OCI-LY7 (cell line): ENCODE data around the gene AATK. TPM values are rescaled to one million over a fixed set of nuclear protein-coding genes. Genes with fewer than 3 reads are reported as not detected.

Experiments
- BruUV-seq: library from RNA; stranded (reverse); fragments of 400-500 nt; replicated peaks from 2 replicates; lab custom pipeline; 2021; lab: Mats Ljungman, UMichigan
- CTCF ChIA-PET: fragments of 300-600 bp; sonication (Branson Sonifier 250); formaldehyde crosslinking; loops from one replicate; lab custom pipeline; 2022; ENCODE audit warnings: antibody characterized with exemption; ENCODE audit not compliant: unreplicated experiment; lab: Charles Lee
- POLR2A ChIA-PET: fragments of 300-600 bp; sonication (Branson Sonifier 250); formaldehyde crosslinking; loops from one replicate; lab custom pipeline; 2022; ENCODE audit warnings: antibody characterized with exemption; lab: Charles Lee
- DNase-seq: peaks from one replicate; pipeline ENCODE4 v3.0.0-alpha.2; 2015; ENCODE audit warnings: low spot score
- H2AFZ ChIP-seq: fragments of 200-600 bp; sonication (generic), shearing (Covaris generic); 2 replicates; pipeline ENCODE4 v1.6.1; 2014; ENCODE audit warnings: mild to moderate bottlenecking, antibody characterized with exemption, low read length, moderate library complexity
- H3K27ac ChIP-seq: fragments of 200-600 bp; sonication (generic); 2 replicates; pipeline ENCODE4 v1.5.1; 2014; ENCODE audit warnings: mixed run types, low read depth, mild to moderate bottlenecking, moderate library complexity, low read length, inconsistent platforms; ENCODE audit not compliant: poor library complexity, severe bottlenecking
- H3K36me3 ChIP-seq: fragments of 200-600 bp; sonication (generic); 2 replicates; pipeline ENCODE4 v1.6.1; 2014; ENCODE audit warnings: mild to moderate bottlenecking, antibody characterized with exemption, low read length, moderate library complexity, mixed read lengths; ENCODE audit not compliant: insufficient read depth
- H3K4me1 ChIP-seq: fragments of 200-600 bp; sonication (generic); 2 replicates; pipeline ENCODE4 v1.5.1; 2014; ENCODE audit warnings: mild to moderate bottlenecking, low read length; ENCODE audit not compliant: insufficient read depth, poor library complexity, severe bottlenecking
- H3K4me2 ChIP-seq: fragments of 200-600 bp; sonication (generic); 2 replicates; pipeline ENCODE4 v1.6.1; 2014; ENCODE audit warnings: mild to moderate bottlenecking, low read length
- H3K4me3 ChIP-seq: fragments of 200-600 bp; sonication (generic); 2 replicates; pipeline ENCODE4 v1.5.1; 2014; ENCODE audit warnings: mild to moderate bottlenecking, low read depth, low read length; ENCODE audit not compliant: poor library complexity, severe bottlenecking
- H3K79me2 ChIP-seq: fragments of 200-600 bp; sonication (generic); 2 replicates; pipeline ENCODE4 v1.6.1; 2016; ENCODE audit warnings: low read depth, mild to moderate bottlenecking, low read length, moderate library complexity, mixed read lengths; ENCODE audit not compliant: insufficient read depth
- H3K9me2 ChIP-seq: fragments of 200-600 bp; sonication (generic); 2 replicates; pipeline ENCODE4 v1.6.1; 2016; ENCODE audit warnings: mild to moderate bottlenecking, low read length, mixed read lengths; ENCODE audit not compliant: insufficient read depth
- H3K9me3 ChIP-seq: fragments of 200-600 bp; sonication (generic); 2 replicates; pipeline ENCODE4 v1.6.1; 2014; ENCODE audit warnings: mild to moderate bottlenecking, mixed run types, low read length, mixed read lengths
- H4K20me1 ChIP-seq: fragments of 200-600 bp; sonication (generic); 2 replicates; pipeline ENCODE4 v1.6.1; 2014; ENCODE audit warnings: mild to moderate bottlenecking, antibody characterized with exemption, low read length, moderate library complexity, mixed read lengths; ENCODE audit not compliant: insufficient read depth
- EZH2phosphoT487 ChIP-seq: fragments of 200-600 bp; sonication (generic); IDR thresholded peaks from 2 replicates; pipeline ENCODE4 v1.6.1; 2018; ENCODE audit warnings: low read depth, borderline replicate concordance, mild to moderate bottlenecking, mixed run types, antibody characterized with exemption, low read length, moderate library complexity, mixed read lengths
- intact Hi-C: fragments of 100-400 bp; cut with micrococcal nuclease; formaldehyde crosslinking; loops from one replicate; pipeline ENCODE4 v1.10.0; 2022; ENCODE audit not compliant: unreplicated experiment
- total RNA-seq, 2 experiments: library from RNA; depleted of rRNA in 1 of 2; stranded (reverse); fragments of >200 nt in 1 of 2; shearing (Covaris generic) in 1 of 2; gene quantifications; 2 replicates each; pipeline ENCODE4 v1.2.3, GENCODE V29; 2014 to 2022
- TF ChIP-seq, protein P1 (sequence below): fragments of 200-600 bp; sonication (generic); conservative IDR thresholded peaks from 2 replicates; pipeline ENCODE4 v1.5.1; 2014; ENCODE audit warnings: mild to moderate bottlenecking, antibody characterized with exemption, low read length, moderate library complexity, mixed read lengths

The AATK gene
- total RNA-seq, 2 experiments from 2014 or later = 0.03 TPM; not detected in 1

DNA sequence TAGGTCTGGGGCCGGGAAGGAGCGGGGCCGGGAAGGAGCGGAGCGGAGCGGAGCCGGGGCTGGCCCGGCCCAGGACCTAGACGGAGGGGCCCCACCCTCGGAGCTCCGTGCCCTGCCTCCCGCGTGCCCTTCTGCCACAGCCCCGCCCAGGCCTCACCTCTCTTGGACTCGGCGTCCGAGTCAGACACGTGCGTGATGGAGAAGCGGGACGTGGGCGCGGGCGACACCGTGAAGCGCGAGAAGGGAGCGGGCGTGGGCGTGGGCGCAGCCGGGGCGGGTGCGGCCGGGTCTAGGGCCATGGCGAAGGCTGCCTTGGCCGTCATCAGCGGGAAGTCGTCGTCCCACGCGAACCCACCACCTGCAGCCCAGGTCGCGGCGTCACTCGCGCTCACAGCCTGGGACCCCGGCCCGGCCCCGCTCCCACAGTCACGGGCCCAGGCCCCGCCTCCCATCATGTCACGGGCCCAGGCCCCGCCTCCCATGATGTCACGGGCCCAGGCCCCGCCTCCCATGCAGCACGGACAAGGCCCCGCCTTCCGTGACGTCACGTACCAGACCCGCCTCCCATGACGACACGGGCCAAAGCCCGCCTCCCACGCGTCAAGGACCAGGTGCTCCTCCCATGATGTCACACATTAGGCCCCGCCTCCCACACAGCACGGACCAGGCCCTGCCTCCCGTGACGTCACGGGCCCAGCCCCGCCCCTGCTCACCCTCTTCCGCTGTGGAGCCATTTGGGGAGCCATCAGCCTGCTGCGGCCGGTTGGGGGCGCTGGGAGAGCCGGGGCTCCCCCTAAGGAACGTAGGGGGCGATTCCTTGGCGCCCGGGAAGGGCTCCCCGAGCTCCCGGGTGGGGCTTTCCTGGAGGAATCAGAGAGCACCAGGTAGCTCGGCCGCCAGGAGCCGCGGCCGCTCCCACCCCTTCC is 46.5 kb downstream of the AATK start:
- CTCF ChIA-PET = no interaction called here

DNA sequence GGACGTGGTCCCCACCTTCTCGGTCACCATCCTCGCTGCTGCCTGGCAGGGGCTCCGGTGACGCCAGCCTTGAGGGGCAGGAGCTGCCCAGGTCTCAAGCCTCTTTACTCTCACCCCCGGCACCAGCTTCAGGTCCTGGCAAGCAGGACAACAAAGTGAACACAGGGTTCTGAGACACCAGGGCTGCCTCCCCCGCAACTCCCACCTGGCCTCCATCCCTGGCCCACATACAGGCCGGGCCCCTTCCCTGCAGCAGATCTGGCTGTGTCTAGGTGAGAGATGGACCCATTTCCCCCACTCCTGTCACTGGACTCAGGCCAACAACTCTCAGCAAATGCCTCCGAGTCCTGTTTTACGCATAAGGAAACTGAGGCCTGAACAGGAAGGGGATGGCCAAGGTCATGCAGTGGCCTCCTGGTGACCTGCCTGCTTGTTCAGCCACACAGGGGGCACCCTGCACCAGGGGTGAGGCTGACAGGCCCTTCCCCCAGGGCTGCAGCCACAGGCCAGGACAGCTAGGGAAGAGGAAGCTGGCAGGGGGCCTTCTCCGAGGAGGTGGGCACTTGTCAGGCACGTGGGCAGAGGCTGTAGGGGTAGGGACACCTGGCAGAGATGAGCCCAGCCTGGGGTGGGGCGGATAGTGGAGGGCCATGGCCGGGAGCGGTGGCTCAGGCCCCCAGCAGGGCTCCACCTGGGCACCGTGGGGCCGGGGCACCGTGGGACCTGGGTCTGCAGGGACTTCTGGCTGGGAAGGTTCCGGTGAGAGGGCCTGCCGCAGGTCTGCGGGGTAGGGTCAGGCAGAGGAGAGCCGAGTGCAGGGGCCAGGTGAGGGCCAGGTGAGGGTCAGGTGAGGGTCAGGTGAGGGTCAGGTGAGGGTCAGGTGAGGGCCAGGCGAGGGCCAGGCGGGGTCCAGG is 47.5 kb downstream of the AATK start:
- CTCF ChIA-PET = no interaction called here

More for the DNA sequence above, 46.5 kb downstream of the AATK start:
- H3K4me1 ChIP-seq = no peaks in the 10 kb centered on the region
- H2AFZ ChIP-seq = no peak overlapping the region
- H3K4me2 ChIP-seq = no peak overlapping the region
- no peaks in the 10 kb centered on the region for H3K36me3 ChIP-seq
- no TSS peak for BruUV-seq
- TF ChIP-seq, protein P1, sequence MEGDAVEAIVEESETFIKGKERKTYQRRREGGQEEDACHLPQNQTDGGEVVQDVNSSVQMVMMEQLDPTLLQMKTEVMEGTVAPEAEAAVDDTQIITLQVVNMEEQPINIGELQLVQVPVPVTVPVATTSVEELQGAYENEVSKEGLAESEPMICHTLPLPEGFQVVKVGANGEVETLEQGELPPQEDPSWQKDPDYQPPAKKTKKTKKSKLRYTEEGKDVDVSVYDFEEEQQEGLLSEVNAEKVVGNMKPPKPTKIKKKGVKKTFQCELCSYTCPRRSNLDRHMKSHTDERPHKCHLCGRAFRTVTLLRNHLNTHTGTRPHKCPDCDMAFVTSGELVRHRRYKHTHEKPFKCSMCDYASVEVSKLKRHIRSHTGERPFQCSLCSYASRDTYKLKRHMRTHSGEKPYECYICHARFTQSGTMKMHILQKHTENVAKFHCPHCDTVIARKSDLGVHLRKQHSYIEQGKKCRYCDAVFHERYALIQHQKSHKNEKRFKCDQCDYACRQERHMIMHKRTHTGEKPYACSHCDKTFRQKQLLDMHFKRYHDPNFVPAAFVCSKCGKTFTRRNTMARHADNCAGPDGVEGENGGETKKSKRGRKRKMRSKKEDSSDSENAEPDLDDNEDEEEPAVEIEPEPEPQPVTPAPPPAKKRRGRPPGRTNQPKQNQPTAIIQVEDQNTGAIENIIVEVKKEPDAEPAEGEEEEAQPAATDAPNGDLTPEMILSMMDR = no peak
- TF ChIP-seq EZH2phosphoT487 = no peak
- intact Hi-C loops = no loop called here
- no peak overlapping the region for H3K27ac ChIP-seq
- H3K79me2 ChIP-seq = no peaks in the 10 kb centered on the region
- DNase-seq = peak; percentile 67
- no peak overlapping the region for H3K4me3 ChIP-seq
- no peaks in the 10 kb centered on the region; the same call in 1 of the 2 replicates for H4K20me1 ChIP-seq
- no peaks in the 10 kb centered on the region for H3K9me3 ChIP-seq
- H3K9me2 ChIP-seq = no peaks in the 10 kb centered on the region
- POLR2A ChIA-PET = no interaction called here

More for the DNA sequence above, 47.5 kb downstream of the AATK start:
- POLR2A ChIA-PET = no interaction called here
- TF ChIP-seq, protein P1 = no peak
- TF ChIP-seq EZH2phosphoT487 = no peak
- DNase-seq = no peak
- intact Hi-C loops = no loop called here
- Histone ChIP-seq H2AFZ (no peak overlapping the region), H3K4me3 (no peak overlapping the region), H4K20me1 (no peaks in the 10 kb centered on the region), H3K9me2 (no peaks in the 10 kb centered on the region), H3K79me2 (no peaks in the 10 kb centered on the region), H3K9me3 (no peaks in the 10 kb centered on the region), H3K4me2 (no peak overlapping the region), H3K27ac (no peak overlapping the region), H3K36me3 (no peaks in the 10 kb centered on the region), H3K4me1 (no peaks in the 10 kb centered on the region)
- BruUV-seq = no TSS peak
